Medulla oblongata (tissue), 1 donor: ENCODE measurements around the gene MTMR11.
"Not testable (repeated sequence)": the region's sequence is repeated elsewhere in the genome, so short reads cannot be mapped to it uniquely, and the experiment has no call there.

Experiments
- DNase-seq: peaks from one replicate; pipeline ENCODE4 v3.0.0-alpha.2; 2015; ENCODE audit errors: extremely low spot score

MTMR11 gene

GRCh38 chr1:149899460-149900284 is 37.0 kb downstream of the MTMR11 start, which contains the start of gene BOLA1:
TSS of gene BOLA1 (plus strand) at chr1:149899568. CDS start at chr1:149900060, 492 bp downstream.
- DNase-seq = peak; percentile 97

GRCh38 chr1:149896575-149896974 is 40.1 kb downstream of the MTMR11 start:
- DNase-seq = no peak

GRCh38 chr1:149888999-149889289 is 47.7 kb downstream of the MTMR11 start:
- peak; percentile 61 for DNase-seq

GRCh38 chr1:149888247-149888998 is 48.3 kb downstream of the MTMR11 start:
- peak; percentile 91 for DNase-seq

- DNase-seq = peak; percentile 100
Observed at GRCh38 chr1:149887456-149888246, 49.0 kb downstream of the MTMR11 start.

- DNase-seq = not testable (repeated sequence)
Observed at GRCh38 chr1:149887196-149887455, 49.6 kb downstream of the MTMR11 start.

GRCh38 chr1:149886396-149887195 is 50.1 kb downstream of the MTMR11 start:
- peak; percentile 100 for DNase-seq

GRCh38 chr1:149886121-149886395 is 50.6 kb downstream of the MTMR11 start:
- not testable (repeated sequence) for DNase-seq

- peak; percentile 89 for DNase-seq
Observed at GRCh38 chr1:149885339-149886120, 51.1 kb downstream of the MTMR11 start.

GRCh38 chr1:149884433-149885338 is 52.0 kb downstream of the MTMR11 start:
- DNase-seq = peak; percentile 54

GRCh38 chr1:149883598-149884247 is 53.0 kb downstream of the MTMR11 start:
- no peak for DNase-seq

- DNase-seq = no peak
Observed at GRCh38 chr1:149881876-149882275, 54.8 kb downstream of the MTMR11 start.

GRCh38 chr1:149879556-149879955 is 57.1 kb downstream of the MTMR11 start:
- DNase-seq = no peak
